ENCODE data around the gene MCL1. TPM values are rescaled to one million over a fixed set of nuclear protein-coding genes. Genes with fewer than 3 reads are reported as not detected.

Gene MCL1
- total and polyA plus RNA-seq, 2 of the 13 experiments (the other 11 are each of a cell fraction or from before 2014, with no cell fraction given), result 69.5 to 125 TPM

- peak; percentile 99 for TF ChIP-seq PATZ1 (CRISPR knock-in tag; IDR thresholded peaks at IDR 0.05)
- peak; percentile 72; the same call in 1 of the 2 replicates for TF ChIP-seq SOX5 (CRISPR knock-in tag; IDR thresholded peaks at IDR 0.05; ENCODE audit: borderline replicate concordance)
- TF ChIP-seq ATF6 (CRISPR knock-in tag; conservative IDR thresholded peaks at IDR 0.05), result no peak
- TF ChIP-seq ZNF234 (CRISPR knock-in tag; conservative IDR thresholded peaks at IDR 0.05), result no peak
- no peak for TF ChIP-seq TRIM22 (IDR thresholded peaks at IDR 0.05)
- no peak for TF ChIP-seq IKZF4 (CRISPR knock-in tag; IDR thresholded peaks at IDR 0.05; ENCODE audit: borderline replicate concordance, low read depth, not compliant biosample characterization)
- no peak for TF ChIP-seq SOX13 (IDR thresholded peaks at IDR 0.05)
- TF ChIP-seq SOX13 (CRISPR knock-in tag; conservative IDR thresholded peaks at IDR 0.05 in 1 of 2, IDR thresholded peaks at IDR 0.05 in 1 of 2), result peak in 1 of 2 experiments; percentile 85; a peak in 2 of 4 replicates
- peak; percentile 62 for TF ChIP-seq TBL1XR1 (IDR thresholded peaks at IDR 0.05; ENCODE audit: borderline replicate concordance, low read length, partially characterized antibody)
- TF ChIP-seq HMG20A (CRISPR knock-in tag; IDR thresholded peaks at IDR 0.05; ENCODE audit: borderline replicate concordance), result 0 out of 2 replicates have a peak, but pooled peaks have one; percentile 40
- TF ChIP-seq TFDP2 (CRISPR knock-in tag; IDR thresholded peaks at IDR 0.05), result peak; percentile 92
- TF ChIP-seq ATF4 (CRISPR knock-in tag; IDR thresholded peaks at IDR 0.05), result no peak
- no peak for TF ChIP-seq FLYWCH1 (CRISPR knock-in tag; IDR thresholded peaks at IDR 0.05)
- no peak for TF ChIP-seq ZNF816 (CRISPR knock-in tag; IDR thresholded peaks at IDR 0.05; ENCODE audit: borderline replicate concordance)
- TF ChIP-seq RCOR2 (CRISPR knock-in tag; IDR thresholded peaks at IDR 0.05), result 0 out of 2 replicates have a peak, but pooled peaks have one; percentile 44
- 0 out of 2 replicates have a peak, but pooled peaks have one; percentile 10 for TF ChIP-seq BHLHE40 (IDR thresholded peaks at IDR 0.05; ENCODE audit: low read length)
- peak; percentile 96 for TF ChIP-seq TEAD3 (CRISPR knock-in tag; optimal IDR thresholded peaks at IDR 0.05; ENCODE audit: borderline replicate concordance)
- TF ChIP-seq GFI1 (CRISPR knock-in tag; IDR thresholded peaks at IDR 0.05; ENCODE audit: borderline replicate concordance), result peak; percentile 36
- TF ChIP-seq ATM (IDR thresholded peaks at IDR 0.05; ENCODE audit: borderline replicate concordance), result no peak
Measured at GRCh38 chr1:150567717-150568593, 11.5 kb downstream of the MCL1 start (continued).
